GM19193 (cell line): Measurements from ENCODE around the gene TSPO.

Experiments used
- POLR2A ChIP-seq: IDR thresholded peaks from 4 replicates; pipeline ENCODE4 v1.6.1; 2011; ENCODE audit not compliant: insufficient read depth, insufficient read length; ENCODE audit errors: extremely low read depth

Gene TSPO

DNA sequence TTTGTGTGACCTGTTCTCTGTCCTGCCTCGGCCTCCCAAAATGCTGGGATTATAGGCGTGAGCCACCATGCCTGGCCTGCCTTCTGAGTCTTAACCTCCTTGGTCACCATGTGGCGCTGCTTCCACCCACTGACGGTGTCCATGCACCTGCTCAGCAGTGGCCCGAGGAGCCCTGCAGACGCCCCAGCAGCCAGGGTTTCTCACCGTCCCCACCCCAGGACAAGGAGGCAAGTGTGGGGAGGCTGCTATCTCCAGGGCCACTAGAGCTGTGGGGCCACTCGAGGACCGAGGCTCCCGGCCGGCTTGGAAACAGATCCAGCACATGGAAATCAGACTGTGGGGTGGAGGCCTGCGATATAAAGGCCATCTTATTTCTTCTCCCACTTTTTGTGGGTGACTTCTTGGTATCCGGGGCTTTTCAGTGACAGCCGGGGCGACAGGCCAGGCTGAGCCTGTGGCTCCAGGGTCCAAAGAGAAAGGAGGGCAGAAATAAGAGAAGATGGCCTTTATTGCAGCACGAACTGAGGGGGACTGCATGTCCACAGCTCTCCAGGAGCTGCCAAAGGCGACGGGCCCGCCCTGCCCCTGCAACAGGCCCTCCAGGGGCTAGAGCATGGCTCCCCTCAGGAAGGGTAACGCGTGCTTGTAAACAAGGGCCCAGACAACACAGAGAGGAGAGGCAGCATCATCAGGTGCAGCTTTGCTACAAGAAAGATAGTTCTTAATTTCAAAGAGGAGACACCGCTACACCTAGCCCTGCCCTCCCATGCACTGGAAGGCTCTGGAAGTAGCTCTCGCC, 15.0 kb downstream of the TSPO start:
- no peak for TF ChIP-seq POLR2A

- no peak for TF ChIP-seq POLR2A
Measured at GRCh38 chr22:43167001-43167589, 15.7 kb downstream of the TSPO start.

GRCh38 chr22:43168471-43169309, 17.3 kb downstream of the TSPO start:
- TF ChIP-seq POLR2A: no peak

DNA sequence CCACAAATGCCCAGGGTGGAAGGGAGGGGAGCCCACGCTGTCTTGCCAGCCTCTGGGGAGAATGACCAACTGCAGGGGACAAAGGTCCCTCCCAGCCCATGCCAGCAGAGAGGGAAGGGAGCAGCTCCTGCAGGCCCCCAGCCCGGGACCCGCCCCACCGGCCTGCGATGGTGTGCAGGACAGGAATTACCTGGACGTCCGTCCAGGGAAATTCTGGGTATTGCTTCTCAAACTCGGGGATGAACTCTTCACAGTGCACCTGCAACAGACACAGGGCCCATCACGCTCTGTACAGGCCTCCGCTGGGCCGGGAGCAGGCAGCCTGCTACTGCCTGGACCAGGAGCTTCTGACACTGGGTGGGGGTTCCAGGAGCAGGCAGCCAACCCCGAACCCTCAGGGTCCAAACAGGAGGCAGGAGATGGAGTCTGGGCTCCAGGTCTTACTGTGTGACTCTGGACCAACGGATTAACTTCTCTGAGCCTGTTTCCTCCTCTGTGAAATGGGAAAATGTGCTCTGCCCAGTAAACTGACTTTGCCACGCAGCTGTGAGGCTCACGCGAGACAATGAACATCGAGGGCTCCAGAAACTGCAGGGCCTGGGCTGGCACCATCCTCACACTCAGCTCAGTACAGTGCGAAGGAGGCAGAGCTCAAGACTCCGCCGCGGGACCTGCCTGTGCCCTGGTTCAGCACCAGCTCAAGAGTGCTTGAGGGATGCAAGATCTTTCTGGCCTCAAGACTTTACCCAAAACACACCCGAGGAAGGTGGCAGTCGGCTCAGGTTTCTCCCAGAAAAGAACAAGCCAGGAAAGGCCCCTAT, 18.2 kb downstream of the TSPO start:
- no peak for TF ChIP-seq POLR2A

DNA sequence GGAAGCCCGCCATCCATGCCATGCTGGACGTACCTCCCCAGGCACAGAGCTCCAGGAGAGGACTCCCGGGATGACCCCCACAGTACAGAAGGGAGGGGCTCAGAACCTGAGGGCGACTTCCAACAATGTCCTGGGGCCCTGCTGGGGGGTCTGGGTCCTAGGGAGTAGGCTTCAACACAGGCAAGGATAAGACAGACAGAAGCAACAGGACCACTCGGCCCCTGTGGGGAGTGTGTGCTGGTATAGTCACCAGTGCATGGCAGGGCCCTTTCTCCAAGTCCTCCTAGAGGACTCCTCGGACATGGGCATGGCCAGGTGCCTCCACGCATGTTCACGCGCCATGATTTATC, 18.7 kb downstream of the TSPO start:
- TF ChIP-seq POLR2A: no peak

- TF ChIP-seq POLR2A: no peak
Measured at GRCh38 chr22:43171019-43171491, 19.7 kb downstream of the TSPO start.

- TF ChIP-seq POLR2A: no peak
Measured at GRCh38 chr22:43171607-43172006, 20.2 kb downstream of the TSPO start.

DNA sequence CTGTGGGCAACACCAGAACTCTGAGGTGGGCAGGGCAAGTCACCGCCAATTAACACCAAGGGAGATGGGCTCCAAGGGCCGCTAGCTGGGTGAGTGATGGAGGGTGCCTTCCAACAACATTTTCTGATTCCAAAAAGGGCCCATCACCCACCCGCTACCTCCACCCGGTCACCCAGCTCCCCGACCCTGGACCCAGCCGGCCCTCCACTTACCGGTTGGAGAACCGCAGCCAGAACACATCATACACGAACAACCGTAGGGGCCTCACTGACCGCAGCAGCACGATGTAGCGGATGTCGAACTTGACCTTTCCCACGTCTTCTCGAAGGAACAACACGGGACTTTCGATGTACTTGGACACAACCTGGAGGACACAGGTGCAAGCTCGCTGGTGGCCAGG, 20.8 kb downstream of the TSPO start:
- TF ChIP-seq POLR2A: no peak

GRCh38 chr22:43173566-43173965, 22.2 kb downstream of the TSPO start:
- TF ChIP-seq POLR2A: no peak

- TF ChIP-seq POLR2A: no peak
Measured at GRCh38 chr22:43173976-43174720, 22.8 kb downstream of the TSPO start.

- no peak for TF ChIP-seq POLR2A
Measured at GRCh38 chr22:43174941-43175531, 23.7 kb downstream of the TSPO start.

DNA sequence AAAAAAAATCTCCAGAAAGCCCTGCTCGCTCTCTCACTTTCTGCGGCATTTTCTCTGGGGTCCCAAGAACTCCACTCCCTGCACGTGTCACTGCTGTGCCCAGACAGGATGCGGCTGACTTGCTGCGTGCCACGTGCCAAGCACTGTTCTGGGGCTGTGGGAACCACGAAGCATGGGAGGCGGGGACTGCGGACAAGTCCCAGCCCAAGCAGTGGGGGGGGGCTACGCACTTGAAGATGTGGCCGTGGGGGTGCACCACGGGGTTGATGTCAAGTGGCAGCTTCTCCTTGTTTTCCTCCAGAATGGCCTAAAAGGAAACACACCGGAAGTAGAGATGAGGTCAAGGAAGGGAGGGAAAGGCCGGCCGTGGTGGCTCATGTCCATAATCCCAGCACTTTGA, 24.7 kb downstream of the TSPO start:
- no peak for TF ChIP-seq POLR2A

GRCh38 chr22:43177479-43177878, 26.1 kb downstream of the TSPO start:
- no peak for TF ChIP-seq POLR2A
